ENCODE results near the gene KNSTRN. TPM values are rescaled to one million over a fixed set of nuclear protein-coding genes. Genes with fewer than 3 reads are reported as not detected.

Gene KNSTRN
- polyA plus RNA-seq, 1 donor (not counting 4 experiments of a cell fraction or from before 2014, with no cell fraction given): 42.4 TPM

DNA sequence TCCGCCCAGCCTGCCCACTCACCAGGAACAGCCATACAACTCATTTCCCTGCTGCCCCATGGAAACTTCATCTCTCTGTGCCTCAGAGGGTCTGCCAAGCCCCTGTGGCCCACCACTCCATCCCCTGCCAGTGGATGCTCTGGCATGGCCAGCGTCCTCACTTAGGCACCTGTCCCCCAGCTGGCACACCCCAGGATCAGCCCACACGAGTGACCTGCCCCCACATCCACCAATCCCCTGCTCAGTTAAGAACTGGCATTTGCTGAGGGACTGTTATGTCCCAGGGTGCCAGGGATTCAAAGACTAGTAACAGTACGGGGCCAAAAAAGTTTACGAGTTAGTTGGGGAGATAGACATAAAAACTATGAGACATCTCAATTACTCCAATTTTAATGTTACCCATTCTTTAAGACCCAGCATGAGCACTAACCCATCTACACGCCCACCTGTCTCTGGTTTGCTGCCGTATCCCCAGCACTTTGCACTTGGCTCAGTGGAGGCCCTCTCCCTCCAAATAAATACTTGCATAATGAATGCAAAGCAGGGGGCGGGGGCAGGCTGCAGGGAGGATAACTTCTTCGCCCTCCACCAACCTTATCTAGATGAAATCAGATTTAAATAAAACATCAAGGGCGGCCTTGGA is 46.7 kb downstream of the KNSTRN start:
- H2AFZ ChIP-seq (ENCODE audit: control insufficient read depth, low read length): no peak overlapping the region

DNA sequence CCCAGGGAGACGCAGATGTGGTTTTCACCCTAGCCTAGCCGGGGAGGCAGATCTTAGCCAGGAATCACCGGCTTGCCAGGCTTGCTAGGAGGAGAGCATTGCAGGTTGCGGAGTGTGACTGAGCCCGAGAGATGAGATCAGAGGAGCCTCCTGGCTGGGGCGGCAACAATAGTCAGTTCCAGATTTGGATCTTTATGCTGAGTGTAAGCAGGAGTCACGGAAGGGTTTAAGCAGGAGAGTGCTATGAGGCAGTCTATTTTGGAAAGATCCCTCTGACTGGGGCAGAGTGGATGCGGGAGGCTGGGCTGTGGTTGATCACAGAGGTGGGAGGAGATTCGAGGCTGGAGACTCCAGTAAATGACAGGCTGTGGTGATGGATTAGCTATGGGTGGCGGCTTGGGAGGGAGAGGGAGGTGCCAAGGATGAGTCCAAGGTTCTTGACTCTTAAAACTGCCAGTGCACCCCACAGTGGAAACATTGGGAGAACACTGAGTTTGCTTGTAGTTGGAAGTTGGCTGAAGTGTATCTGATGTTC is 47.8 kb downstream of the KNSTRN start:
- peak overlapping the region; percentile 49 for H3K9ac ChIP-seq (ENCODE audit: control insufficient read depth, extremely low read depth, insufficient read depth, low read length)
- peaks cover 10% of the 10 kb centered on the region for H3K4me1 ChIP-seq (ENCODE audit: control insufficient read depth, extremely low read depth, insufficient read depth, low read length)
- H3K9me3 ChIP-seq (ENCODE audit: control insufficient read depth, low read depth, low read length): no peaks in the 10 kb centered on the region
- dilution Hi-C loops (cut with MboI; ENCODE audit: extremely low pct_ligation_motif_present, low sequenced_read_pairs): no loop called here
- no peaks in the 10 kb centered on the region for H3K36me3 ChIP-seq (ENCODE audit: control insufficient read depth in 2 of 2, extremely low read depth in 1 of 2, insufficient read depth in 2 of 2, low read length in 2 of 2)
- TF ChIP-seq, protein P1, sequence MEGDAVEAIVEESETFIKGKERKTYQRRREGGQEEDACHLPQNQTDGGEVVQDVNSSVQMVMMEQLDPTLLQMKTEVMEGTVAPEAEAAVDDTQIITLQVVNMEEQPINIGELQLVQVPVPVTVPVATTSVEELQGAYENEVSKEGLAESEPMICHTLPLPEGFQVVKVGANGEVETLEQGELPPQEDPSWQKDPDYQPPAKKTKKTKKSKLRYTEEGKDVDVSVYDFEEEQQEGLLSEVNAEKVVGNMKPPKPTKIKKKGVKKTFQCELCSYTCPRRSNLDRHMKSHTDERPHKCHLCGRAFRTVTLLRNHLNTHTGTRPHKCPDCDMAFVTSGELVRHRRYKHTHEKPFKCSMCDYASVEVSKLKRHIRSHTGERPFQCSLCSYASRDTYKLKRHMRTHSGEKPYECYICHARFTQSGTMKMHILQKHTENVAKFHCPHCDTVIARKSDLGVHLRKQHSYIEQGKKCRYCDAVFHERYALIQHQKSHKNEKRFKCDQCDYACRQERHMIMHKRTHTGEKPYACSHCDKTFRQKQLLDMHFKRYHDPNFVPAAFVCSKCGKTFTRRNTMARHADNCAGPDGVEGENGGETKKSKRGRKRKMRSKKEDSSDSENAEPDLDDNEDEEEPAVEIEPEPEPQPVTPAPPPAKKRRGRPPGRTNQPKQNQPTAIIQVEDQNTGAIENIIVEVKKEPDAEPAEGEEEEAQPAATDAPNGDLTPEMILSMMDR (optimal IDR thresholded peaks at IDR 0.05 in 1 of 3, IDR thresholded peaks at IDR 0.05 in 1 of 3, conservative IDR thresholded peaks at IDR 0.05 in 1 of 3; ENCODE audit: extremely low read depth in 1 of 3, insufficient read depth in 2 of 3, low read length in 3 of 3): no peak
- TF ChIP-seq EZH2 (IDR thresholded peaks at IDR 0.05; ENCODE audit: low read length): no peak
- no peaks in the 10 kb centered on the region for H3K79me2 ChIP-seq (ENCODE audit: control insufficient read depth, insufficient read depth, low read length)
- H2AFZ ChIP-seq (ENCODE audit: control insufficient read depth, low read length): peak overlapping the region; percentile 88
- no peaks in the 10 kb centered on the region for H4K20me1 ChIP-seq (ENCODE audit: control insufficient read depth, extremely low read depth, insufficient read depth, low read length)
- H3K4me3 ChIP-seq (ENCODE audit: control insufficient read depth in 2 of 3, extremely low read depth in 1 of 3, insufficient read depth in 2 of 3, low read depth in 1 of 3, low read length in 3 of 3): peak overlapping the region in 2 of 3 experiments; percentile 47 to 62
- peak overlapping the region; percentile 76 for H3K4me2 ChIP-seq (ENCODE audit: control insufficient read depth, extremely low read depth, insufficient read depth, low read depth, low read length)
- H3K9me1 ChIP-seq (ENCODE audit: control insufficient read depth, extremely low read depth, insufficient read depth, low read length): no peaks in the 10 kb centered on the region
- DNase-seq (ENCODE audit: low read depth, low spot score): peak; percentile 25
- FAIRE-seq: peak; percentile 76
- H3K27ac ChIP-seq (ENCODE audit: control insufficient read depth, insufficient read depth, low read length): no peak overlapping the region
- H3K27me3 ChIP-seq (ENCODE audit: control insufficient read depth, extremely low read depth, insufficient read depth, low read length): peaks cover 21% of the 10 kb centered on the region

More for the DNA sequence above, 46.7 kb downstream of the KNSTRN start:
- no peaks in the 10 kb centered on the region for H3K9me1 ChIP-seq (ENCODE audit: control insufficient read depth, extremely low read depth, insufficient read depth, low read length)
- no peak for TF ChIP-seq EZH2 (IDR thresholded peaks at IDR 0.05; ENCODE audit: low read length)
- TF ChIP-seq, protein P1 (optimal IDR thresholded peaks at IDR 0.05 in 1 of 3, IDR thresholded peaks at IDR 0.05 in 1 of 3, conservative IDR thresholded peaks at IDR 0.05 in 1 of 3; ENCODE audit: extremely low read depth in 1 of 3, insufficient read depth in 2 of 3, low read length in 3 of 3): no peak
- H3K4me2 ChIP-seq (ENCODE audit: control insufficient read depth, extremely low read depth, insufficient read depth, low read depth, low read length): no peak overlapping the region
- peaks cover 10% of the 10 kb centered on the region for H3K4me1 ChIP-seq (ENCODE audit: control insufficient read depth, extremely low read depth, insufficient read depth, low read length)
- H3K27me3 ChIP-seq (ENCODE audit: control insufficient read depth, extremely low read depth, insufficient read depth, low read length): peaks cover 10% of the 10 kb centered on the region
- H3K79me2 ChIP-seq (ENCODE audit: control insufficient read depth, insufficient read depth, low read length): no peaks in the 10 kb centered on the region
- DNase-seq (ENCODE audit: low read depth, low spot score): no peak
- H3K9me3 ChIP-seq (ENCODE audit: control insufficient read depth, low read depth, low read length): no peaks in the 10 kb centered on the region
- no peak overlapping the region for H3K9ac ChIP-seq (ENCODE audit: control insufficient read depth, extremely low read depth, insufficient read depth, low read length)
- H3K36me3 ChIP-seq (ENCODE audit: control insufficient read depth in 2 of 2, extremely low read depth in 1 of 2, insufficient read depth in 2 of 2, low read length in 2 of 2): no peaks in the 10 kb centered on the region
- no peaks in the 10 kb centered on the region for H4K20me1 ChIP-seq (ENCODE audit: control insufficient read depth, extremely low read depth, insufficient read depth, low read length)
- no peak for FAIRE-seq
- H3K4me3 ChIP-seq (ENCODE audit: control insufficient read depth in 2 of 3, extremely low read depth in 1 of 3, insufficient read depth in 2 of 3, low read depth in 1 of 3, low read length in 3 of 3): no peak overlapping the region
- no peak overlapping the region for H3K27ac ChIP-seq (ENCODE audit: control insufficient read depth, insufficient read depth, low read length)
- dilution Hi-C loops (cut with MboI; ENCODE audit: extremely low pct_ligation_motif_present, low sequenced_read_pairs): no loop called here

All from keratinocyte (primary cell).